GM18519 (cell line): ENCODE results near the gene LRRFIP1.
"Not testable (repeated sequence)": the region's sequence is repeated elsewhere in the genome, so short reads cannot be mapped to it uniquely, and the experiment has no call there.

ENCODE experiments used
- ATAC-seq: cut with Tn5 transposase; IDR thresholded peaks from one replicate; pipeline ENCODE4 v1.9.1; 2021; ENCODE audit warnings: mild to moderate bottlenecking, moderate library complexity; ENCODE audit not compliant: unreplicated experiment, low FRiP score

Gene LRRFIP1

GRCh38 chr2:237760506-237761502 is 133.4 kb downstream of the LRRFIP1 start:
- ATAC-seq, result no peak

GRCh38 chr2:237762291-237763182 is 135.2 kb downstream of the LRRFIP1 start:
- not testable (repeated sequence) for ATAC-seq

GRCh38 chr2:237763812-237764211 is 136.4 kb downstream of the LRRFIP1 start:
- ATAC-seq, result no peak

- not testable (repeated sequence) for ATAC-seq
Measured at GRCh38 chr2:237765122-237765521, 137.7 kb downstream of the LRRFIP1 start.

GRCh38 chr2:237765875-237766274 is 138.5 kb downstream of the LRRFIP1 start:
- ATAC-seq, result no peak

GRCh38 chr2:237766340-237766739 is 139.0 kb downstream of the LRRFIP1 start:
- ATAC-seq, result no peak

- no peak for ATAC-seq
Measured at GRCh38 chr2:237772513-237772912, 145.1 kb downstream of the LRRFIP1 start.

GRCh38 chr2:237773826-237774225 is 146.4 kb downstream of the LRRFIP1 start:
- no peak for ATAC-seq

GRCh38 chr2:237774811-237775553 is 147.6 kb downstream of the LRRFIP1 start:
- ATAC-seq, result no peak

- no peak for ATAC-seq
Measured at GRCh38 chr2:237779521-237779920, 152.1 kb downstream of the LRRFIP1 start.

GRCh38 chr2:237782181-237782580 is 154.8 kb downstream of the LRRFIP1 start:
- no peak for ATAC-seq

- ATAC-seq, result not testable (repeated sequence)
Measured at GRCh38 chr2:237783678-237784077, 156.3 kb downstream of the LRRFIP1 start.

- no peak for ATAC-seq
Measured at GRCh38 chr2:237786936-237787335, 159.5 kb downstream of the LRRFIP1 start.

GRCh38 chr2:237790353-237790752 is 163.0 kb downstream of the LRRFIP1 start:
- ATAC-seq, result no peak

GRCh38 chr2:237791977-237792727 is 164.8 kb downstream of the LRRFIP1 start:
- ATAC-seq, result no peak

GRCh38 chr2:237797253-237797652 is 169.9 kb downstream of the LRRFIP1 start:
- ATAC-seq, result no peak

GRCh38 chr2:237798236-237799059 is 171.1 kb downstream of the LRRFIP1 start, which contains the start of gene RBM44:
TSS of gene RBM44 (plus strand) at chr2:237798779. CDS start at chr2:237813610, 14,831 bp downstream.
- ATAC-seq, result no peak

GRCh38 chr2:237799060-237799428 is 171.7 kb downstream of the LRRFIP1 start:
- no peak for ATAC-seq

- ATAC-seq, result no peak
Measured at GRCh38 chr2:237801466-237801865, 174.1 kb downstream of the LRRFIP1 start.
